KMS-11 (cell line): Measurements from ENCODE around the gene TULP1.

Experiments
- H2AFZ ChIP-seq: fragments of 200-600 bp; sonication (generic); 2 replicates; pipeline ENCODE4 v1.6.1; 2016; ENCODE audit warnings: antibody characterized with exemption, mixed run types, low read depth
- H3K27ac ChIP-seq: fragments of 200-600 bp; sonication (generic); 2 replicates; pipeline ENCODE4 v1.6.1; 2016; ENCODE audit warnings: mild to moderate bottlenecking, mixed run types
- H3K27me3 ChIP-seq: fragments of 200-600 bp; sonication (generic); 2 replicates; pipeline ENCODE4 v1.6.1; 2017; ENCODE audit warnings: mild to moderate bottlenecking, low read depth, mixed run types, moderate library complexity; ENCODE audit not compliant: insufficient read depth
- H3K36me3 ChIP-seq: fragments of 200-600 bp; sonication (generic); 2 replicates; pipeline ENCODE4 v1.6.1; 2017; ENCODE audit warnings: mild to moderate bottlenecking, mixed run types; ENCODE audit not compliant: insufficient read depth
- H3K4me1 ChIP-seq: fragments of 200-600 bp; sonication (generic); 2 replicates; pipeline ENCODE4 v1.6.1; 2016; ENCODE audit warnings: mild to moderate bottlenecking, low read depth, mixed run types; ENCODE audit not compliant: poor library complexity, severe bottlenecking
- H3K4me2 ChIP-seq: fragments of 200-600 bp; sonication (generic); 2 replicates; pipeline ENCODE4 v1.7.0; 2016; ENCODE audit warnings: mild to moderate bottlenecking, mixed run types
- H3K4me3 ChIP-seq: fragments of 200-600 bp; sonication (generic); IDR thresholded peaks from 2 replicates; pipeline ENCODE4 v1.6.1; 2017; ENCODE audit warnings: low read depth, low read length, mixed read lengths; ENCODE audit not compliant: insufficient read depth
- H3K79me2 ChIP-seq: fragments of 200-600 bp; sonication (generic); 2 replicates; pipeline ENCODE4 v1.6.1; 2016; ENCODE audit warnings: low read depth, mixed run types; ENCODE audit not compliant: insufficient read depth
- H3K9ac ChIP-seq: fragments of 200-600 bp; sonication (generic); 2 replicates; pipeline ENCODE4 v1.6.1; 2016; ENCODE audit warnings: mild to moderate bottlenecking, mixed run types
- H4K20me1 ChIP-seq: fragments of 200-600 bp; sonication (generic); 2 replicates; pipeline ENCODE4 v1.6.1; 2016; ENCODE audit warnings: mild to moderate bottlenecking, mixed run types; ENCODE audit not compliant: insufficient read depth
- TF ChIP-seq, protein P1 (sequence below): fragments of 200-600 bp; sonication (generic); conservative IDR thresholded peaks from 2 replicates; pipeline ENCODE4 v1.6.1; 2017; ENCODE audit warnings: low read depth, mild to moderate bottlenecking, antibody characterized with exemption, low read length, moderate library complexity, mixed read lengths

TULP1 gene

DNA sequence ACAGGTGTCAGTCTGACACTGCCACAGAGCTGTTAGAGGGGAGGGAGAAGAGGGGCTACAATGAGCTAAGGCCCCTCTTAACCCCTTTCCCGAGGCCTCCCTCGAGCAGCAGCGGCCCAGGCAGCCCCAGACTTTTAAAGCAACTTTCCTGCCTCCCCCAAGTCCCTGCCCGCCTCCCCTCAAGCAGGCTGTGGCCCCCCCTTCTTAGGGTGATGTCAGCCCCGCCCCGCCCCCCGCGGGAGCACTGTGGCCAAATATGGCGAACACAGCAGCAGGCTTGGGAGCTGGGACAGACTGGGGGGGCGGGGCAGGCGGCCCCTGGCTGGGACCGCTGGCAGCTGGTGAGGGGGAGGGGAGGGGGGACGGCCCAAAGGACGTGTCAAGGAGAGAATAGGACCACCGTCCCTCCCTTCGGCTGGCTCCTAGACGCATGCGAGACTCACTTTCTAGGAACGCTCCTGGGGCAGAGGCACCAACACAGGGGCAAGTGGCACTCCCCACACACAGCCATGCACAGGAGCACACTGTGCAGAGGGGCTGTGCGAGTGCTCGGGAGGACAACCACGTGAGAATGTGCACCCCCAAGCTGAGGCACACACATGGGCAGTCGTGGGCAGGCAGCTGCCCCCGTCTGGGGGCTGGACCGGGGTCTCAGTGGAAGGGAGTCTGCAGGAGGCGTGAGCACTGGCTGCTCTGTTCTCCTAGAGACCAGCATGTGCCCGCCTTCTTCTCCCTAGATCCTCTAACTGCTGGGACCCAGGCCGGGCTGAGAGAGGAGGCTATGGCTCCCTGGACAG lies 22.5 kb downstream of the TULP1 start:
- Histone ChIP-seq H4K20me1 (no peaks in the 10 kb centered on the region), H3K27ac (no peak overlapping the region), H3K9ac (no peak overlapping the region), H3K4me1 (peaks cover 13% of the 10 kb centered on the region), H3K36me3 (no peaks in the 10 kb centered on the region), H3K79me2 (no peaks in the 10 kb centered on the region), H3K4me3 (no peak overlapping the region), H3K27me3 (no peaks in the 10 kb centered on the region), H3K4me2 (no peak overlapping the region), H2AFZ (no peak overlapping the region)
- TF ChIP-seq, protein P1, sequence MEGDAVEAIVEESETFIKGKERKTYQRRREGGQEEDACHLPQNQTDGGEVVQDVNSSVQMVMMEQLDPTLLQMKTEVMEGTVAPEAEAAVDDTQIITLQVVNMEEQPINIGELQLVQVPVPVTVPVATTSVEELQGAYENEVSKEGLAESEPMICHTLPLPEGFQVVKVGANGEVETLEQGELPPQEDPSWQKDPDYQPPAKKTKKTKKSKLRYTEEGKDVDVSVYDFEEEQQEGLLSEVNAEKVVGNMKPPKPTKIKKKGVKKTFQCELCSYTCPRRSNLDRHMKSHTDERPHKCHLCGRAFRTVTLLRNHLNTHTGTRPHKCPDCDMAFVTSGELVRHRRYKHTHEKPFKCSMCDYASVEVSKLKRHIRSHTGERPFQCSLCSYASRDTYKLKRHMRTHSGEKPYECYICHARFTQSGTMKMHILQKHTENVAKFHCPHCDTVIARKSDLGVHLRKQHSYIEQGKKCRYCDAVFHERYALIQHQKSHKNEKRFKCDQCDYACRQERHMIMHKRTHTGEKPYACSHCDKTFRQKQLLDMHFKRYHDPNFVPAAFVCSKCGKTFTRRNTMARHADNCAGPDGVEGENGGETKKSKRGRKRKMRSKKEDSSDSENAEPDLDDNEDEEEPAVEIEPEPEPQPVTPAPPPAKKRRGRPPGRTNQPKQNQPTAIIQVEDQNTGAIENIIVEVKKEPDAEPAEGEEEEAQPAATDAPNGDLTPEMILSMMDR = no peak

DNA sequence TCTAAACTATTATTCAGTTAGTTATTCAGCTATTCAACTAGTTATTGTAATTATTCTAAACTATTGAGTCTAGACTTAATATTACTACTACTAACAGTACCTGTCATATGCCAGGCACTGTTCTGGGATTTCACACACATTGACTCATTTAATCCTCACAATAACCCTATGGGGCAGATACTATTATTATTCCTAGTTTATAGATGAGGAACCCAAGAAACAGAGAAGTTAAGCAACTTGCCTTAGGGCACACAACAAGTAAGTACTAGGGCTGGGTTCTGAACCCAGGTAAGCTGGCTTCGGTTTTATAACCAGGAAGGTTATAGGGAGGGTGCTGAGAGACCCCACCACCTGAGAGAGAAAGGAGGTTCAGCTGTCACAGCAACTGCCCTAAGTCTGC lies 23.6 kb downstream of the TULP1 start:
- no peaks in the 10 kb centered on the region for H3K27me3 ChIP-seq
- no peak overlapping the region for H2AFZ ChIP-seq
- peaks cover 13% of the 10 kb centered on the region for H3K4me1 ChIP-seq
- no peaks in the 10 kb centered on the region for H3K79me2 ChIP-seq
- no peak overlapping the region for H3K4me2 ChIP-seq
- no peaks in the 10 kb centered on the region for H3K36me3 ChIP-seq
- TF ChIP-seq, protein P1 = no peak
- no peak overlapping the region for H3K9ac ChIP-seq
- no peak overlapping the region for H3K27ac ChIP-seq
- H4K20me1 ChIP-seq = no peaks in the 10 kb centered on the region
- H3K4me3 ChIP-seq = no peak overlapping the region

DNA sequence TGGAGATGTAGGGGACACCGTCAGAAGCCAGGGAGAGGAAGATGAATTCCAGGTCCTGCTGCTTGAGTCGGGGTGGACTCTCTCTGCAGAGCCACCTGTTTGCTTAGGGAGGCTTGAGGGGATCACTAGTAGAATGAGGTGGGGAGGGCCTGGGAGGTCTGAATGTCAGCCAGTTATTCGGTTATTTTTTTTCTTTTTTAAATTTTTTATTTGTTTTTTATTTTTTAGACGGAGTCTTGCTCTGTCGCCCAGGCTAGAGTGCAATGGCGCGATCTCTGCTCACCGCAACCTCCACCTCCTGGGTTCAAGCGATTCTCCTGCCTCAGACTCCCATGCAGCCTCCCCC lies 24.2 kb downstream of the TULP1 start:
- H2AFZ ChIP-seq = no peak overlapping the region
- no peaks in the 10 kb centered on the region for H3K79me2 ChIP-seq
- no peak overlapping the region for H3K4me3 ChIP-seq
- H3K27me3 ChIP-seq = no peaks in the 10 kb centered on the region
- no peak overlapping the region for H3K4me2 ChIP-seq
- H3K9ac ChIP-seq = no peak overlapping the region
- peaks cover 13% of the 10 kb centered on the region for H3K4me1 ChIP-seq
- H3K36me3 ChIP-seq = no peaks in the 10 kb centered on the region
- TF ChIP-seq, protein P1 = no peak
- H4K20me1 ChIP-seq = no peaks in the 10 kb centered on the region
- H3K27ac ChIP-seq = no peak overlapping the region

DNA sequence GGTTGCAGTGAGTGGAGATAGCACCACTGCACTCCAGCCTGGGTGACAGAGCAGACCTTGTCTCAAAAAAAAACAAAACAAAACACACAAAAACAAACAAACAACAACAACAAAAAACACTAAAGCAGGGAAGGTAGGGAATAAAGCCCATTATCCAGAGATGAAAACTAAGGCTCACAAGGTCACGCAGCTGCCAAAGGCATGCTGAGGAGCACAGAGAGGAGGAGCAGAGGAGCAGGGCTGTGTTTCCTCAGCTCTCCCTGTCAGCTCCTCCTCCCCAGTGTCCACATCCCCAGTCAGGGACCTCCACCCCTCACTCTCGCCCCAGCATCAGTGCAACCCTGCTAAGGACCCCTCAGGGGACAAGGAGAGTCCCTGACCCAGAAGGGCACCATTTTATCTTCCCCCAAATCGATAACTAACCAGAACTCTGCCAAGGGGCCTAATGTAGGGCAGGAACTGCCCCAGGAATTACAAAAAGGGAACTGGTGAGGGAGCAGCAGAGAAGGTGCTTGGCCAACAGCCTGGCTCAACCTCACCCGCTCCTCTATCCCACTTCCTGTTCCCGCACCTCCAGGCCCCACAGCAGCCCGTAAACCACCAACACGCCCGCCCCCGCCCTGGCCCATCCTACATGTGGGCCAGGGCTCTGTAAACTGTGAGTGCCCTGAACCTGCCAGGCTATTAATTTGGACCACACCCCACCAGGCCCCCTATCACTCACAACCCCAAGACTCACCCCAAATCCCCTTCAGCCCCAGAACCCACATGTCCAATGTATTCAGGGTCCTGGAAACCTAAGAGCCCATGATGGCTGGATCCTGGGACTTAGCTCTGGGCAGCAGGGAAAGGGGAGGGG lies 24.8 kb downstream of the TULP1 start:
- TF ChIP-seq, protein P1 = no peak
- Histone ChIP-seq H2AFZ (no peak overlapping the region), H4K20me1 (no peaks in the 10 kb centered on the region), H3K4me1 (peaks cover 13% of the 10 kb centered on the region), H3K27ac (no peak overlapping the region), H3K9ac (no peak overlapping the region), H3K4me3 (no peak overlapping the region), H3K79me2 (no peaks in the 10 kb centered on the region), H3K36me3 (no peaks in the 10 kb centered on the region), H3K27me3 (no peaks in the 10 kb centered on the region), H3K4me2 (no peak overlapping the region)
